GM12878 (cell line): Measurements from ENCODE around the gene PRMT2. TPM values are rescaled to one million over a fixed set of nuclear protein-coding genes. Genes with fewer than 3 reads are reported as not detected.
A peak's percentile ranks its signal among the peaks of the same experiment; 100 is the strongest.

Experiments
- ATAC-seq: fragments of 200-7000 bp; cut with Tn5 transposase; 3 replicates; pipeline ENCODE4 v1.9.1; 2020; ENCODE audit warnings: mild to moderate bottlenecking, moderate library complexity
- BruUV-seq: library from RNA; stranded (reverse); fragments of 400-500 nt; replicated peaks from 2 replicates; lab custom pipeline; 2021; lab: Mats Ljungman, UMichigan
- CTCF ChIA-PET: fragments of 300-600 bp; sonication (Branson Sonifier 250); formaldehyde crosslinking; extraction: SDS; loops from one replicate; lab custom pipeline; 2021; ENCODE audit warnings: inconsistent platforms; lab: Yijun Ruan, JAX
- POLR2A ChIA-PET: fragments of 350-600 bp; formaldehyde crosslinking; extraction: SDS; loops from one replicate; lab custom pipeline; 2021; ENCODE audit warnings: inconsistent platforms; lab: Charles Lee
- RAD21 ChIA-PET: fragments of 300-600 bp; sonication (Branson Sonifier 250); formaldehyde crosslinking; loops from one replicate; lab custom pipeline; 2023; ENCODE audit warnings: antibody characterized with exemption; ENCODE audit not compliant: unreplicated experiment; lab: Charles Lee
- SMC1A ChIA-PET: fragments of 300-600 bp; sonication (Branson Sonifier 250); formaldehyde crosslinking; loops from one replicate; lab custom pipeline; 2023; ENCODE audit not compliant: unreplicated experiment, uncharacterized antibody; lab: Charles Lee
- DNase-seq: peaks from one replicate; pipeline ENCODE4 v3.0.0-alpha.2; 2011; ENCODE audit warnings: low read depth, low spot score
- FAIRE-seq: peaks from 3 replicates; lab custom pipeline; 2011; peaks lifted over from hg19 to GRCh38; lab: Jason Lieb, UNC
- H2AFZ ChIP-seq: 2 replicates; pipeline ENCODE4 v1.6.0; 2011; ENCODE audit warnings: low read depth, low read length, control low read depth; ENCODE audit not compliant: control insufficient read depth
- H3K27ac ChIP-seq: 2 replicates; pipeline ENCODE4 v1.5.1; 2011; ENCODE audit warnings: control low read depth; ENCODE audit not compliant: control insufficient read depth, insufficient read depth
- H3K27me3 ChIP-seq, 2 experiments: replicated peaks in 1 of 2; 2 replicates each; pipeline versions ENCODE4 v1.6.0 to v1.6.1; 2011; ENCODE audit warnings: low read length in 1 of 2; ENCODE audit not compliant: control insufficient read depth in 2 of 2, insufficient read depth in 2 of 2
- H3K36me3 ChIP-seq, 2 experiments: 2 replicates each; pipeline ENCODE4 v1.5.1; 2011; ENCODE audit warnings: low read length in 1 of 2; ENCODE audit not compliant: control insufficient read depth in 2 of 2, insufficient read depth in 2 of 2
- H3K4me1 ChIP-seq: 2 replicates; pipeline ENCODE4 v1.6.1; 2011; ENCODE audit warnings: mild to moderate bottlenecking, low read length, moderate library complexity, mixed read lengths; ENCODE audit not compliant: control insufficient read depth, insufficient read depth
- H3K4me2 ChIP-seq: 2 replicates; pipeline ENCODE4 v1.6.0; 2011; ENCODE audit warnings: control low read depth; ENCODE audit not compliant: control insufficient read depth, insufficient read depth
- H3K4me3 ChIP-seq: fragments of 200-600 bp; sonication (generic); 2 replicates; pipeline ENCODE4 v1.5.1; 2016
- H3K79me2 ChIP-seq: 2 replicates; pipeline ENCODE4 v1.6.0; 2011; ENCODE audit warnings: low read length; ENCODE audit not compliant: control insufficient read depth, insufficient read depth
- H3K9ac ChIP-seq: 2 replicates; pipeline ENCODE4 v1.8.0; 2011; ENCODE audit warnings: low read length, control low read depth, mixed read lengths; ENCODE audit not compliant: control insufficient read depth, insufficient read depth
- H3K9me3 ChIP-seq: replicated peaks from 3 replicates; pipeline ENCODE4 v1.5.1; 2011; ENCODE audit warnings: mild to moderate bottlenecking, low read length; ENCODE audit not compliant: control insufficient read depth, insufficient read depth
- H4K20me1 ChIP-seq: 2 replicates; pipeline ENCODE4 v1.6.0; 2011; ENCODE audit not compliant: control insufficient read depth, insufficient read depth
- CEBPB ChIP-seq, 2 experiments: fragments of 150-350 bp in 1 of 2; IDR thresholded peaks; 2 replicates each; pipeline ENCODE4 v1.6.1; 2012 to 2014; ENCODE audit warnings: low read depth in 2 of 2, low read length in 2 of 2, borderline replicate concordance in 1 of 2, inconsistent platforms in 1 of 2
- CHD4 ChIP-seq: fragments of 200-600 bp; sonication (generic); IDR thresholded peaks from 2 replicates; pipeline ENCODE4 v1.6.1; 2016; ENCODE audit warnings: mild to moderate bottlenecking
- FOXM1 ChIP-seq: IDR thresholded peaks from 2 replicates; pipeline ENCODE4 v1.6.1; 2012; ENCODE audit warnings: low read depth, mild to moderate bottlenecking, inconsistent platforms, low read length, moderate library complexity
- KAT2A ChIP-seq: conservative IDR thresholded peaks from 2 replicates; pipeline ENCODE4 v1.6.1; 2011; ENCODE audit warnings: low read depth, low read length; ENCODE audit not compliant: control insufficient read depth
- KDM1A ChIP-seq: fragments of 200-600 bp; sonication (generic); IDR thresholded peaks from 2 replicates; pipeline ENCODE4 v1.6.1; 2016; ENCODE audit warnings: borderline replicate concordance
- MEF2A ChIP-seq: IDR thresholded peaks from 2 replicates; pipeline ENCODE4 v1.6.1; 2011; ENCODE audit warnings: low read depth, mild to moderate bottlenecking, low read length, moderate library complexity; ENCODE audit not compliant: insufficient read depth
- NFYB ChIP-seq: IDR thresholded peaks from 2 replicates; pipeline ENCODE4 v1.6.1; 2011; ENCODE audit warnings: low read depth, mild to moderate bottlenecking, low read length, improper control_type of control experiment, moderate library complexity; ENCODE audit not compliant: insufficient read depth
- NRF1 ChIP-seq: conservative IDR thresholded peaks from 2 replicates; pipeline ENCODE4 v1.6.1; 2011; ENCODE audit warnings: mild to moderate bottlenecking, low read depth, low read length, improper control_type of control experiment
- RELA ChIP-seq: fragments of 450-650 bp; IDR thresholded peaks from 2 replicates; pipeline ENCODE4 v1.8.0; 2014; ENCODE audit warnings: borderline replicate concordance; ENCODE audit not compliant: partially characterized antibody
- RUNX3 ChIP-seq: IDR thresholded peaks from 2 replicates; pipeline ENCODE4 v1.6.1; 2012; ENCODE audit warnings: low read length, inconsistent platforms
- SPI1 ChIP-seq: IDR thresholded peaks from 2 replicates; pipeline ENCODE4 v1.6.1; 2011; ENCODE audit warnings: low read depth, mild to moderate bottlenecking, low read length, moderate library complexity, borderline replicate concordance; ENCODE audit not compliant: insufficient read depth
- ZNF24 ChIP-seq: fragments of 450-650 bp; IDR thresholded peaks from 2 replicates; pipeline ENCODE4 v1.6.1; 2017; ENCODE audit warnings: antibody characterized with exemption, mild to moderate bottlenecking
- WGBS: methylation state at CpG from one replicate; pipeline ENCODE4 v1.1.6; 2016; ENCODE audit warnings: low lambda C conversion rate; ENCODE audit not compliant: insufficient replicate concordance, insufficient coverage; ENCODE audit errors: missing lambda C conversion rate; 5-methylcytosine and 5-hydroxymethylcytosine counted together
- in situ Hi-C: fragments of 300-500 bp; cut with MboI; formaldehyde crosslinking; loops from 9 replicates; pipeline ENCODE4 v1.14.3; 2018; ENCODE audit warnings: mixed read lengths
- intact Hi-C: fragments of 100-400 bp; cut with micrococcal nuclease; formaldehyde crosslinking; loops from one replicate; pipeline ENCODE4 v1.14.2; 2022; ENCODE audit not compliant: unreplicated experiment
- polyA plus RNA-seq, 11 experiments: library from polyadenylated mRNA; depleted of rRNA in 4 of 11; unstranded in 6 of 11; stranded (reverse) in 5 of 11; fragments of >200 nt; fragmentation: Nextera tagmentation in 4 of 11; fragmentation: Illumina TruSeq in 1 of 11; extraction: Ambion mirVana in 4 of 11; extraction: Trizol in 1 of 11; gene quantifications; 1 replicate in 1 of 11; 2 replicates in 10 of 11; pipeline versions ENCODE4 v1.2.1 to v1.2.3, GENCODE V29; 2011 to 2016; ENCODE audit warnings: inconsistent platforms in 2 of 11, missing spikeins in 2 of 11, low read depth in 1 of 11
- total RNA-seq, 4 experiments: library from RNA; depleted of rRNA in 3 of 4; stranded (reverse); fragments of >200 nt in 3 of 4; fragmentation: Illumina TruSeq in 1 of 4; extraction: Trizol in 1 of 4; gene quantifications; 2 replicates each; pipeline versions ENCODE4 v1.2.1 to v1.2.3, GENCODE V29; 2013 to 2021
- TF ChIP-seq, protein P1 (sequence below): IDR thresholded peaks from 2 replicates; pipeline ENCODE4 v1.6.1; 2012; ENCODE audit warnings: low read length, inconsistent platforms
- TF ChIP-seq, protein P2 (sequence below): fragments of 450-650 bp; IDR thresholded peaks from 2 replicates; pipeline ENCODE4 v1.6.1; 2017; ENCODE audit warnings: mild to moderate bottlenecking

Gene PRMT2
- total and polyA plus RNA-seq, 10 of the 15 experiments (the other 5 are each of a cell fraction or from before 2014, with no cell fraction given): 16.1 to 48.6 (median 36.2) TPM

DNA sequence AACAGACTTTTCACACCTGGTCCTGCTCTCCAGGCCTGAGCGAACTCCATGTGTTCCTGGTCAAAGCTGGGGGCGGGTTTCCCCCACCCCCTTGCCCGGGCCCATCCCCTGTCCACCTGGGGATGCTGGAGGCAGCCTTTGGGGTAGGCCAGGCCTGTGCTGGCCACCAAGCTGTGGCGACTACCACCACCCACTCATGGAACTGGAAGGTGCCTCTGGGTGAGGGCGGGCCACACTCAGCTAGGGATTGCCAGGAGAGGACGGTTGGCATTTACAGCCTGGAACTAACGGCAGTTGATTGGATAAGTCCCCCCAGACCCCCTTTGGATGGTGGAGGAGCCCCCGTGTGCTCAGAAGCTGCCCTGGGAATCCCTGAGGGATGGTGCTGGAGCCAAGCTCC lies 38.4 kb upstream of the PRMT2 start:
- Histone ChIP-seq H3K79me2 (no peaks in the 10 kb centered on the region), H3K36me3 (no peaks in the 10 kb centered on the region), H3K4me1 (no peaks in the 10 kb centered on the region), H3K27me3 (no peaks in the 10 kb centered on the region), H3K4me3 (no peak overlapping the region), H3K27ac (no peak overlapping the region), H4K20me1 (no peaks in the 10 kb centered on the region), H2AFZ (no peak overlapping the region), H3K9me3 (peaks cover 2% of the 10 kb centered on the region; the same call in 2 of the 3 replicates), H3K9ac (no peak overlapping the region), H3K4me2 (no peak overlapping the region)
- ChIA-PET CTCF (no interaction called here), POLR2A (no interaction called here), SMC1A (interaction anchor here (2.5 kb wide), 1 partner anchor 12 kb away, joined by 6 read pairs; no protein-coding TSS in a partner anchor), RAD21 (no interaction called here)
- no peak for ATAC-seq
- no peak for FAIRE-seq
- BruUV-seq: no TSS peak
- DNase-seq: no peak
- TF ChIP-seq RELA (no peak), CHD4 (no peak)
- intact Hi-C loops: no loop called here
- in situ Hi-C loops: no loop called here
- WGBS: 55% methylated on average over 8 of the region's 8 CpGs

DNA sequence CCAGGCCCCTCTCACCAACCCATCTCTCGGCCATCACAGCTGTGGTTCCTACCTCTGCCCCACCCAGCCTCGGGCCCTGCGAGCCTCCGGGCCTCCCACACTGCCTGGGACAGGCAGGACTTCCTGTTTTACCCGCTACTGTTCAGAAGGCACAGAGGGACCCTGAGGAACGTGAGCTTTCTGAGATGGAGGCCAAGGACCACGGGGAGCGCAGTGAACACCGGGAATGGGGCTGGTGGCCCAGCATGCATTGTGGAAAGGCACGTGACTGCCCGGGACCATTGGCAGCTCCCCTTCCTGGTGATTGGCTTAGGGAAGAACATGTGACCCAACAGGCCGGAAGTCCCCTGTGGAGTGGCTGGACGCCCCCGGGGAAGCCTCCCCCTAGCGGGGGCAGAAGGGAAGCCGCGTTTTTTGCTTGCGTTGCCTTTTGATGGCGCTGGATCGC lies 37.6 kb upstream of the PRMT2 start:
- Histone ChIP-seq H3K4me1 (no peaks in the 10 kb centered on the region), H2AFZ (no peak overlapping the region), H3K4me2 (no peak overlapping the region), H3K79me2 (no peaks in the 10 kb centered on the region), H3K4me3 (no peak overlapping the region), H3K36me3 (no peaks in the 10 kb centered on the region), H3K27ac (no peak overlapping the region), H3K9me3 (peaks cover 2% of the 10 kb centered on the region; the same call in 2 of the 3 replicates), H3K27me3 (no peaks in the 10 kb centered on the region), H4K20me1 (no peaks in the 10 kb centered on the region), H3K9ac (no peak overlapping the region)
- SMC1A ChIA-PET: no interaction called here
- POLR2A ChIA-PET: no interaction called here
- 76% methylated on average over 20 of the region's 20 CpGs for WGBS
- RAD21 ChIA-PET: no interaction called here
- intact Hi-C loops: no loop called here
- CTCF ChIA-PET: no interaction called here
- in situ Hi-C loops: no loop called here
- BruUV-seq: no TSS peak
- FAIRE-seq (no peak), ATAC-seq (no peak), DNase-seq (no peak)
- TF ChIP-seq RUNX3: no peak
- no peak for TF ChIP-seq KDM1A
- no peak for TF ChIP-seq MEF2A
- TF ChIP-seq SPI1: peak; percentile 6; the same call in 1 of the 2 replicates
- no peak for TF ChIP-seq CEBPB (IDR thresholded peaks at IDR 0.05; ENCODE audit: borderline replicate concordance in 1 of 2, low read depth in 2 of 2, low read length in 2 of 2)
- no peak for TF ChIP-seq NRF1
- TF ChIP-seq FOXM1: no peak
- TF ChIP-seq, protein P1, sequence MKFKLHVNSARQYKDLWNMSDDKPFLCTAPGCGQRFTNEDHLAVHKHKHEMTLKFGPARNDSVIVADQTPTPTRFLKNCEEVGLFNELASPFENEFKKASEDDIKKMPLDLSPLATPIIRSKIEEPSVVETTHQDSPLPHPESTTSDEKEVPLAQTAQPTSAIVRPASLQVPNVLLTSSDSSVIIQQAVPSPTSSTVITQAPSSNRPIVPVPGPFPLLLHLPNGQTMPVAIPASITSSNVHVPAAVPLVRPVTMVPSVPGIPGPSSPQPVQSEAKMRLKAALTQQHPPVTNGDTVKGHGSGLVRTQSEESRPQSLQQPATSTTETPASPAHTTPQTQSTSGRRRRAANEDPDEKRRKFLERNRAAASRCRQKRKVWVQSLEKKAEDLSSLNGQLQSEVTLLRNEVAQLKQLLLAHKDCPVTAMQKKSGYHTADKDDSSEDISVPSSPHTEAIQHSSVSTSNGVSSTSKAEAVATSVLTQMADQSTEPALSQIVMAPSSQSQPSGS: no peak
- TF ChIP-seq KAT2A: no peak
- TF ChIP-seq, protein P2, sequence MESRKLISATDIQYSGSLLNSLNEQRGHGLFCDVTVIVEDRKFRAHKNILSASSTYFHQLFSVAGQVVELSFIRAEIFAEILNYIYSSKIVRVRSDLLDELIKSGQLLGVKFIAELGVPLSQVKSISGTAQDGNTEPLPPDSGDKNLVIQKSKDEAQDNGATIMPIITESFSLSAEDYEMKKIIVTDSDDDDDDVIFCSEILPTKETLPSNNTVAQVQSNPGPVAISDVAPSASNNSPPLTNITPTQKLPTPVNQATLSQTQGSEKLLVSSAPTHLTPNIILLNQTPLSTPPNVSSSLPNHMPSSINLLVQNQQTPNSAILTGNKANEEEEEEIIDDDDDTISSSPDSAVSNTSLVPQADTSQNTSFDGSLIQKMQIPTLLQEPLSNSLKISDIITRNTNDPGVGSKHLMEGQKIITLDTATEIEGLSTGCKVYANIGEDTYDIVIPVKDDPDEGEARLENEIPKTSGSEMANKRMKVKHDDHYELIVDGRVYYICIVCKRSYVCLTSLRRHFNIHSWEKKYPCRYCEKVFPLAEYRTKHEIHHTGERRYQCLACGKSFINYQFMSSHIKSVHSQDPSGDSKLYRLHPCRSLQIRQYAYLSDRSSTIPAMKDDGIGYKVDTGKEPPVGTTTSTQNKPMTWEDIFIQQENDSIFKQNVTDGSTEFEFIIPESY: no peak
- no peak for TF ChIP-seq ZNF24
- TF ChIP-seq NFYB: peak; percentile 51
